ENCODE measurements around the gene TMEM63C. TPM values are rescaled to one million over a fixed set of nuclear protein-coding genes. Genes with fewer than 3 reads are reported as not detected.

The TMEM63C gene
- total and polyA plus RNA-seq, 2 donors (not counting 1 experiment from before 2014, with no cell fraction given): 0.63 to 3.2 TPM

GRCh38 chr14:77158882-77159255 lies 22.7 kb upstream of the TMEM63C start:
- Histone ChIP-seq H3K4me1 (ENCODE audit: control insufficient read depth in 2 of 2, insufficient read depth in 2 of 2, low read length in 2 of 2) (no peaks in the 10 kb centered on the region), H3K36me3 (replicated peaks in 1 of 2; ENCODE audit: control extremely low read depth in 1 of 2, control insufficient read depth in 1 of 2, extremely low read depth in 1 of 2, insufficient read depth in 2 of 2, low read length in 1 of 2) (no peaks in the 10 kb centered on the region), H3K79me2 (ENCODE audit: control insufficient read depth, insufficient read depth, low read length) (no peaks in the 10 kb centered on the region), H2AFZ (ENCODE audit: insufficient read depth, low read depth, low read length, poor library complexity, severe bottlenecking) (no peak overlapping the region), H3K4me2 (replicated peaks; ENCODE audit: low read depth, low read length, poor library complexity, severe bottlenecking) (no peak overlapping the region), H3K27me3 (replicated peaks in 1 of 4; ENCODE audit: control extremely low read depth in 1 of 4, control insufficient read depth in 3 of 4, insufficient read depth in 4 of 4, low read length in 3 of 4) (peaks cover 0 to 28% (median 5%) of the 10 kb centered on the region in 4 experiments), H3K9me3 (ENCODE audit: control extremely low read depth in 1 of 3, control insufficient read depth in 2 of 3, insufficient read depth in 1 of 3, low read length in 2 of 3) (no peaks in the 10 kb centered on the region), H3K4me3 (ENCODE audit: control extremely low read depth in 1 of 5, extremely low read depth in 1 of 5, insufficient read depth in 1 of 5, low read depth in 2 of 5, low read length in 4 of 5) (no peak overlapping the region), H3K9ac (ENCODE audit: low read length) (no peak overlapping the region), H4K20me1 (ENCODE audit: control insufficient read depth, insufficient read depth, low read length, poor library complexity, severe bottlenecking) (no peaks in the 10 kb centered on the region), H3K27ac (ENCODE audit: low read length in 2 of 2) (no peak overlapping the region)
- ATAC-seq (ENCODE audit: low read depth) (no peak), DNase-seq (no peak)
- CTCF ChIA-PET: no interaction called here
- H3K4me1 Mint-ChIP-seq: no peaks in the 10 kb centered on the region
- H3K9me3 Mint-ChIP-seq (ENCODE audit: insufficient read depth): no peaks in the 10 kb centered on the region
- POLR2A ChIA-PET: no interaction called here
- H3K27me3 Mint-ChIP-seq: peaks cover 56% of the 10 kb centered on the region
- no peak overlapping the region for H3K27ac Mint-ChIP-seq
- no peak overlapping the region for H3K4me3 Mint-ChIP-seq
- WGBS (ENCODE audit: insufficient coverage): 83% methylated on average over 1 of the region's 2 CpGs
- TF ChIP-seq CTCF (IDR thresholded peaks at IDR 0.05) (no peak), EZH2 (IDR thresholded peaks at IDR 0.05; ENCODE audit: borderline replicate concordance, insufficient read depth, low read depth, low read length, poor library complexity, severe bottlenecking) (no peak)
- intact Hi-C loops (cut with micrococcal nuclease): no loop called here

GRCh38 chr14:77161011-77161410 lies 20.6 kb upstream of the TMEM63C start:
- POLR2A ChIA-PET: no interaction called here
- Histone ChIP-seq H3K9me3 (ENCODE audit: control extremely low read depth in 1 of 3, control insufficient read depth in 2 of 3, insufficient read depth in 1 of 3, low read length in 2 of 3) (no peaks in the 10 kb centered on the region), H3K9ac (ENCODE audit: low read length) (no peak overlapping the region), H3K4me1 (ENCODE audit: control insufficient read depth in 2 of 2, insufficient read depth in 2 of 2, low read length in 2 of 2) (no peaks in the 10 kb centered on the region), H3K79me2 (ENCODE audit: control insufficient read depth, insufficient read depth, low read length) (no peaks in the 10 kb centered on the region), H4K20me1 (ENCODE audit: control insufficient read depth, insufficient read depth, low read length, poor library complexity, severe bottlenecking) (no peaks in the 10 kb centered on the region), H3K36me3 (replicated peaks in 1 of 2; ENCODE audit: control extremely low read depth in 1 of 2, control insufficient read depth in 1 of 2, extremely low read depth in 1 of 2, insufficient read depth in 2 of 2, low read length in 1 of 2) (no peaks in the 10 kb centered on the region), H3K4me2 (replicated peaks; ENCODE audit: low read depth, low read length, poor library complexity, severe bottlenecking) (no peak overlapping the region), H3K4me3 (ENCODE audit: control extremely low read depth in 1 of 5, extremely low read depth in 1 of 5, insufficient read depth in 1 of 5, low read depth in 2 of 5, low read length in 4 of 5) (no peak overlapping the region), H2AFZ (ENCODE audit: insufficient read depth, low read depth, low read length, poor library complexity, severe bottlenecking) (no peak overlapping the region), H3K27ac (ENCODE audit: low read length in 2 of 2) (no peak overlapping the region), H3K27me3 (replicated peaks in 1 of 4; ENCODE audit: control extremely low read depth in 1 of 4, control insufficient read depth in 3 of 4, insufficient read depth in 4 of 4, low read length in 3 of 4) (peaks cover 0 to 20% (median 5%) of the 10 kb centered on the region in 4 experiments)
- Mint-ChIP-seq H3K9me3 (ENCODE audit: insufficient read depth) (no peaks in the 10 kb centered on the region), H3K4me3 (no peak overlapping the region), H3K27me3 (peaks cover 50% of the 10 kb centered on the region), H3K4me1 (no peaks in the 10 kb centered on the region), H3K27ac (no peak overlapping the region)
- DNase-seq (no peak), ATAC-seq (ENCODE audit: low read depth) (no peak)
- TF ChIP-seq EZH2 (IDR thresholded peaks at IDR 0.05; ENCODE audit: borderline replicate concordance, insufficient read depth, low read depth, low read length, poor library complexity, severe bottlenecking) (no peak), CTCF (IDR thresholded peaks at IDR 0.05) (no peak)
- WGBS (ENCODE audit: insufficient coverage): 95% methylated on average over 4 of the region's 4 CpGs
- intact Hi-C loops (cut with micrococcal nuclease): no loop called here
- CTCF ChIA-PET: no interaction called here
